OCI-LY3 (cell line): ENCODE data around the gene ETV3L.

ENCODE experiments used
- EZH2phosphoT487 ChIP-seq: fragments of 200-600 bp; shearing (Covaris generic); IDR thresholded peaks from 2 replicates; pipeline ENCODE4 v1.6.1; 2018; ENCODE audit warnings: antibody characterized with exemption, mixed run types, low read depth
- TF ChIP-seq, protein P1 (sequence below): fragments of 200-600, 300-600 bp; sonication (generic); IDR thresholded peaks from 2 replicates; pipeline ENCODE4 v1.5.1; 2014; ENCODE audit warnings: antibody characterized with exemption, low read length, low read depth

DNA sequence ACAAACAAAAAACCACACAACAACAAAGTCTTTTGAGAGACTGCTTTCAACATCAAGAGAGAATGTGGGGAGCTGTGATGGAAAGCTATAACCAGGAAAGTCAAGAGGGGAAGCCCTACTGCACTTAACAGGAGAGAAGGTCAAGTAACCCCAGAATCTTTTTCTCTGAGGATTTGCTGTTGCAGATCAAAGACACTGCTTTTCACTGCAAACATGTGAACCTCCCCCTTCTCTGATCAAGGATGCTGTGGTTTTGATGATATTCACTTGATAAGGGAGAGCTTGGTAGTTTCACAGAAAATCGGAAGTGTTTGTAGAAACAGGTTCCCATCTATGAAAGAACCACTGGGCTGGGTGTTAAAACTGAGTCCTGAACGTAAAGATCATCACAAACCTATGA, 33.8 kb upstream of the ETV3L start:
- TF ChIP-seq, protein P1, sequence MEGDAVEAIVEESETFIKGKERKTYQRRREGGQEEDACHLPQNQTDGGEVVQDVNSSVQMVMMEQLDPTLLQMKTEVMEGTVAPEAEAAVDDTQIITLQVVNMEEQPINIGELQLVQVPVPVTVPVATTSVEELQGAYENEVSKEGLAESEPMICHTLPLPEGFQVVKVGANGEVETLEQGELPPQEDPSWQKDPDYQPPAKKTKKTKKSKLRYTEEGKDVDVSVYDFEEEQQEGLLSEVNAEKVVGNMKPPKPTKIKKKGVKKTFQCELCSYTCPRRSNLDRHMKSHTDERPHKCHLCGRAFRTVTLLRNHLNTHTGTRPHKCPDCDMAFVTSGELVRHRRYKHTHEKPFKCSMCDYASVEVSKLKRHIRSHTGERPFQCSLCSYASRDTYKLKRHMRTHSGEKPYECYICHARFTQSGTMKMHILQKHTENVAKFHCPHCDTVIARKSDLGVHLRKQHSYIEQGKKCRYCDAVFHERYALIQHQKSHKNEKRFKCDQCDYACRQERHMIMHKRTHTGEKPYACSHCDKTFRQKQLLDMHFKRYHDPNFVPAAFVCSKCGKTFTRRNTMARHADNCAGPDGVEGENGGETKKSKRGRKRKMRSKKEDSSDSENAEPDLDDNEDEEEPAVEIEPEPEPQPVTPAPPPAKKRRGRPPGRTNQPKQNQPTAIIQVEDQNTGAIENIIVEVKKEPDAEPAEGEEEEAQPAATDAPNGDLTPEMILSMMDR: no peak
- no peak for TF ChIP-seq EZH2phosphoT487
